Measurements from ENCODE around the gene PAK5.

GRCh38 chr20:9794831-9795230 is 44.0 kb downstream of the PAK5 start:
- TF ChIP-seq EP300 (IDR thresholded peaks at IDR 0.05): no peak
- TF ChIP-seq, protein P1, sequence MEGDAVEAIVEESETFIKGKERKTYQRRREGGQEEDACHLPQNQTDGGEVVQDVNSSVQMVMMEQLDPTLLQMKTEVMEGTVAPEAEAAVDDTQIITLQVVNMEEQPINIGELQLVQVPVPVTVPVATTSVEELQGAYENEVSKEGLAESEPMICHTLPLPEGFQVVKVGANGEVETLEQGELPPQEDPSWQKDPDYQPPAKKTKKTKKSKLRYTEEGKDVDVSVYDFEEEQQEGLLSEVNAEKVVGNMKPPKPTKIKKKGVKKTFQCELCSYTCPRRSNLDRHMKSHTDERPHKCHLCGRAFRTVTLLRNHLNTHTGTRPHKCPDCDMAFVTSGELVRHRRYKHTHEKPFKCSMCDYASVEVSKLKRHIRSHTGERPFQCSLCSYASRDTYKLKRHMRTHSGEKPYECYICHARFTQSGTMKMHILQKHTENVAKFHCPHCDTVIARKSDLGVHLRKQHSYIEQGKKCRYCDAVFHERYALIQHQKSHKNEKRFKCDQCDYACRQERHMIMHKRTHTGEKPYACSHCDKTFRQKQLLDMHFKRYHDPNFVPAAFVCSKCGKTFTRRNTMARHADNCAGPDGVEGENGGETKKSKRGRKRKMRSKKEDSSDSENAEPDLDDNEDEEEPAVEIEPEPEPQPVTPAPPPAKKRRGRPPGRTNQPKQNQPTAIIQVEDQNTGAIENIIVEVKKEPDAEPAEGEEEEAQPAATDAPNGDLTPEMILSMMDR (IDR thresholded peaks at IDR 0.05): no peak
